Neural cell (in vitro differentiated cells): ENCODE data around the gene APOC1. TPM values are rescaled to one million over a fixed set of nuclear protein-coding genes. Genes with fewer than 3 reads are reported as not detected.

Experiments used
- H2AFZ ChIP-seq: fragments of 200-600, 300-800 bp; sonication (generic), shearing (Covaris generic); 2 replicates; pipeline ENCODE4 v1.6.0; 2014; ENCODE audit warnings: low read depth, mild to moderate bottlenecking, antibody characterized with exemption, low read length, moderate library complexity
- H3F3A ChIP-seq: fragments of 200-600 bp; shearing (Covaris generic); 2 replicates; pipeline ENCODE4 v1.6.1; 2016; ENCODE audit warnings: mild to moderate bottlenecking, moderate library complexity, mixed read lengths, antibody characterized with exemption, low read length; ENCODE audit not compliant: insufficient read depth, poor library complexity, severe bottlenecking
- H3K27ac ChIP-seq: fragments of 200-600, 300-800 bp; sonication (generic), shearing (Covaris generic); 2 replicates; pipeline ENCODE4 v1.5.1; 2014; ENCODE audit warnings: mild to moderate bottlenecking, low read length, moderate library complexity
- H3K27me3 ChIP-seq: fragments of 300-800, 200-600 bp; sonication (generic), shearing (Covaris generic); 2 replicates; pipeline ENCODE4 v1.6.0; 2014; ENCODE audit warnings: mild to moderate bottlenecking, low read depth, low read length, moderate library complexity; ENCODE audit not compliant: insufficient read depth
- H3K36me3 ChIP-seq: fragments of 300-800, 200-600 bp; sonication (generic), shearing (Covaris generic); 2 replicates; pipeline ENCODE4 v1.5.1; 2014; ENCODE audit warnings: mild to moderate bottlenecking, antibody characterized with exemption, low read length, moderate library complexity; ENCODE audit not compliant: insufficient read depth
- H3K4me2 ChIP-seq: fragments of 300-800, 200-600 bp; sonication (generic), shearing (Covaris generic); 2 replicates; pipeline ENCODE4 v1.6.0; 2014; ENCODE audit warnings: mild to moderate bottlenecking, low read length
- H3K4me3 ChIP-seq: fragments of 300-800, 200-600 bp; sonication (generic), shearing (Covaris generic); 2 replicates; pipeline ENCODE4 v1.5.1; 2014; ENCODE audit warnings: mild to moderate bottlenecking, low read length, moderate library complexity
- H3K79me2 ChIP-seq: fragments of 200-600 bp; shearing (Covaris generic); replicated peaks from 2 replicates; pipeline ENCODE4 v1.6.0; 2014; ENCODE audit warnings: mild to moderate bottlenecking, low read length, moderate library complexity; ENCODE audit not compliant: insufficient read depth
- H3K9ac ChIP-seq: fragments of 300-800, 200-600 bp; sonication (generic), shearing (Covaris generic); 2 replicates; pipeline ENCODE4 v1.6.1; 2016; ENCODE audit warnings: mild to moderate bottlenecking, low read length, mixed read lengths
- H3K9me2 ChIP-seq: fragments of 200-600 bp; shearing (Covaris generic); 2 replicates; pipeline ENCODE4 v1.6.1; 2016; ENCODE audit warnings: mild to moderate bottlenecking, low read length, mixed read lengths; ENCODE audit not compliant: insufficient read depth
- H3K9me3 ChIP-seq: fragments of 200-600, 300-800 bp; sonication (generic), shearing (Covaris generic); 2 replicates; pipeline ENCODE4 v1.6.1; 2016; ENCODE audit warnings: mild to moderate bottlenecking, mixed run types, low read length, moderate library complexity, mixed read lengths
- H4K20me1 ChIP-seq: fragments of 200-600 bp; shearing (Covaris generic); 2 replicates; pipeline ENCODE4 v1.6.1; 2016; ENCODE audit warnings: mild to moderate bottlenecking, mixed run types; ENCODE audit not compliant: insufficient read depth
- EP300 ChIP-seq: fragments of 450-650 bp; conservative IDR thresholded peaks from 2 replicates; pipeline ENCODE4 v1.6.1; 2014; ENCODE audit warnings: antibody characterized with exemption, mild to moderate bottlenecking, moderate library complexity; ENCODE audit not compliant: poor library complexity, severe bottlenecking
- EZH2 ChIP-seq: fragments of 200-600, 300-800 bp; shearing (Covaris generic), sonication (generic); IDR thresholded peaks from 2 replicates; pipeline ENCODE4 v1.6.1; 2014; ENCODE audit warnings: antibody characterized with exemption, low read length, borderline replicate concordance, mild to moderate bottlenecking; ENCODE audit not compliant: insufficient read depth, poor library complexity, severe bottlenecking
- MXI1 ChIP-seq: fragments of 450-650 bp; conservative IDR thresholded peaks from 2 replicates; pipeline ENCODE4 v1.6.1; 2014; ENCODE audit warnings: antibody characterized with exemption, mild to moderate bottlenecking; ENCODE audit not compliant: poor library complexity, severe bottlenecking
- POLR2AphosphoS5 ChIP-seq: IDR thresholded peaks from 2 replicates; pipeline ENCODE4 v1.6.1; 2012
- RAD21 ChIP-seq: fragments of 450-650 bp; conservative IDR thresholded peaks from 2 replicates; pipeline ENCODE4 v1.6.1; 2014; ENCODE audit warnings: antibody characterized with exemption, mild to moderate bottlenecking, moderate library complexity
- SMC3 ChIP-seq: fragments of 450-650 bp; conservative IDR thresholded peaks from 2 replicates; pipeline ENCODE4 v1.6.1; 2014; ENCODE audit warnings: antibody characterized with exemption, mild to moderate bottlenecking, moderate library complexity; ENCODE audit not compliant: poor library complexity
- TAF1 ChIP-seq: IDR thresholded peaks from 2 replicates; pipeline ENCODE4 v1.6.1; 2012; ENCODE audit warnings: low read depth
- polyA plus RNA-seq: library from polyadenylated mRNA; depleted of rRNA; stranded (reverse); fragments of >200 nt; gene quantifications from 2 replicates; pipeline ENCODE4 v1.2.3, GENCODE V29; 2014
- TF ChIP-seq, protein P1 (sequence below): fragments of 450-650 bp; IDR thresholded peaks from 2 replicates; pipeline ENCODE4 v1.5.1; 2014; ENCODE audit warnings: antibody characterized with exemption, mild to moderate bottlenecking, moderate library complexity; ENCODE audit not compliant: poor library complexity, severe bottlenecking
- TF ChIP-seq, protein P2 (sequence below): IDR thresholded peaks from 2 replicates; pipeline ENCODE4 v1.6.1; 2012; ENCODE audit warnings: borderline replicate concordance

APOC1 gene
- polyA plus RNA-seq, 1 donor from 2014 or later: not detected

DNA sequence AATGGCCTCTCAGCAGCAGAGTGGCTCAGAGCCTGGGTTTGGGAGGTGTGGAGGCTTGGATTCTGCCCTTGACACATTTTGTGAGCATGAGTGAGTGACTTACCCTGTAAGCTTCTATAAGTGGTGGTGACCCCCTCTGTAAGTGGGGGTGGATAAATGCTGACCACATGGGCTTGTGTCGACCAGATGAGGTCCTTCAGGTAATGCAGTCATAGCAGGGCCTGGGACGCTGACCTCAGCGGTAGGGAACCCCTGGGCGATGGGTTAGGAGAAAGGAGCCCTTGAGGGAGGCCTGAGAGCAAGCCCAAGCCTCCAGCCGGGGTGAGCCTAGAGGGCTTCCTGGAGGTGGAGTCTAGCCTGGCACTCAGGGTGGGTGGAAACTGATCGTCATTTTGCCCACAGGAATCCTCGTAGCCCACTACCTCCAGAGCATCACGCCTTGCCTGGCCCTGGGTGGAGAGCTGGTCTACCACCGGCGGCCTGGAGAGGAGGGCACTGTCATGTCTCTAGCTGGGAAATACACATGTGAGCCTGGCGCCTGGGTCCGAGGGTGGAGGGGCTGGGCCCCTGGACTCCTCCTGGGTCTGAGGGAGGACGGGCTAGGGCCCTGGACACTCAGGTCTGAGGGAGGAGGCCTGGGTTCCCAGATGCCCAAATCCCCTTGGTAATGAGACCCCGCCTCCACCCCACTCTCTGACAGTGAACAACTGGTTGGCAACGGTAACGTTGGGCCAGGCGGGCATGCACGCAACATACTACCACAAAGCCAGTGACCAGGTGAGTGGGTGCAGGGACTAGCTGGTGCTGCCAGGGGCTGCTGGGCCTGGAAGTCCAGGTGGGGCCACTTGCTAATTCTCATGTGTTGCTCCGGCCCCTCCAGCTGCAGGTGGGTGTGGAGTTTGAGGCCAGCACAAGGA lies 13.8 kb upstream of the APOC1 start:
- Histone ChIP-seq H3K4me2 (no peak overlapping the region), H3K27ac (no peak overlapping the region), H3K4me3 (no peak overlapping the region), H3K27me3 (no peaks in the 10 kb centered on the region), H3K36me3 (no peaks in the 10 kb centered on the region), H3K79me2 (no peaks in the 10 kb centered on the region), H3F3A (no peaks in the 10 kb centered on the region), H3K9me2 (no peaks in the 10 kb centered on the region), H3K9me3 (no peaks in the 10 kb centered on the region), H4K20me1 (no peaks in the 10 kb centered on the region), H2AFZ (no peak overlapping the region), H3K9ac (no peak overlapping the region)
- no peak for TF ChIP-seq SMC3
- no peak for TF ChIP-seq RAD21
- TF ChIP-seq TAF1: no peak
- TF ChIP-seq EZH2: no peak
- no peak for TF ChIP-seq EP300
- TF ChIP-seq, protein P1, sequence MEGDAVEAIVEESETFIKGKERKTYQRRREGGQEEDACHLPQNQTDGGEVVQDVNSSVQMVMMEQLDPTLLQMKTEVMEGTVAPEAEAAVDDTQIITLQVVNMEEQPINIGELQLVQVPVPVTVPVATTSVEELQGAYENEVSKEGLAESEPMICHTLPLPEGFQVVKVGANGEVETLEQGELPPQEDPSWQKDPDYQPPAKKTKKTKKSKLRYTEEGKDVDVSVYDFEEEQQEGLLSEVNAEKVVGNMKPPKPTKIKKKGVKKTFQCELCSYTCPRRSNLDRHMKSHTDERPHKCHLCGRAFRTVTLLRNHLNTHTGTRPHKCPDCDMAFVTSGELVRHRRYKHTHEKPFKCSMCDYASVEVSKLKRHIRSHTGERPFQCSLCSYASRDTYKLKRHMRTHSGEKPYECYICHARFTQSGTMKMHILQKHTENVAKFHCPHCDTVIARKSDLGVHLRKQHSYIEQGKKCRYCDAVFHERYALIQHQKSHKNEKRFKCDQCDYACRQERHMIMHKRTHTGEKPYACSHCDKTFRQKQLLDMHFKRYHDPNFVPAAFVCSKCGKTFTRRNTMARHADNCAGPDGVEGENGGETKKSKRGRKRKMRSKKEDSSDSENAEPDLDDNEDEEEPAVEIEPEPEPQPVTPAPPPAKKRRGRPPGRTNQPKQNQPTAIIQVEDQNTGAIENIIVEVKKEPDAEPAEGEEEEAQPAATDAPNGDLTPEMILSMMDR: no peak
- TF ChIP-seq, protein P2, sequence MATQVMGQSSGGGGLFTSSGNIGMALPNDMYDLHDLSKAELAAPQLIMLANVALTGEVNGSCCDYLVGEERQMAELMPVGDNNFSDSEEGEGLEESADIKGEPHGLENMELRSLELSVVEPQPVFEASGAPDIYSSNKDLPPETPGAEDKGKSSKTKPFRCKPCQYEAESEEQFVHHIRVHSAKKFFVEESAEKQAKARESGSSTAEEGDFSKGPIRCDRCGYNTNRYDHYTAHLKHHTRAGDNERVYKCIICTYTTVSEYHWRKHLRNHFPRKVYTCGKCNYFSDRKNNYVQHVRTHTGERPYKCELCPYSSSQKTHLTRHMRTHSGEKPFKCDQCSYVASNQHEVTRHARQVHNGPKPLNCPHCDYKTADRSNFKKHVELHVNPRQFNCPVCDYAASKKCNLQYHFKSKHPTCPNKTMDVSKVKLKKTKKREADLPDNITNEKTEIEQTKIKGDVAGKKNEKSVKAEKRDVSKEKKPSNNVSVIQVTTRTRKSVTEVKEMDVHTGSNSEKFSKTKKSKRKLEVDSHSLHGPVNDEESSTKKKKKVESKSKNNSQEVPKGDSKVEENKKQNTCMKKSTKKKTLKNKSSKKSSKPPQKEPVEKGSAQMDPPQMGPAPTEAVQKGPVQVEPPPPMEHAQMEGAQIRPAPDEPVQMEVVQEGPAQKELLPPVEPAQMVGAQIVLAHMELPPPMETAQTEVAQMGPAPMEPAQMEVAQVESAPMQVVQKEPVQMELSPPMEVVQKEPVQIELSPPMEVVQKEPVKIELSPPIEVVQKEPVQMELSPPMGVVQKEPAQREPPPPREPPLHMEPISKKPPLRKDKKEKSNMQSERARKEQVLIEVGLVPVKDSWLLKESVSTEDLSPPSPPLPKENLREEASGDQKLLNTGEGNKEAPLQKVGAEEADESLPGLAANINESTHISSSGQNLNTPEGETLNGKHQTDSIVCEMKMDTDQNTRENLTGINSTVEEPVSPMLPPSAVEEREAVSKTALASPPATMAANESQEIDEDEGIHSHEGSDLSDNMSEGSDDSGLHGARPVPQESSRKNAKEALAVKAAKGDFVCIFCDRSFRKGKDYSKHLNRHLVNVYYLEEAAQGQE: no peak
- no peak for TF ChIP-seq MXI1
- TF ChIP-seq POLR2AphosphoS5: no peak

DNA sequence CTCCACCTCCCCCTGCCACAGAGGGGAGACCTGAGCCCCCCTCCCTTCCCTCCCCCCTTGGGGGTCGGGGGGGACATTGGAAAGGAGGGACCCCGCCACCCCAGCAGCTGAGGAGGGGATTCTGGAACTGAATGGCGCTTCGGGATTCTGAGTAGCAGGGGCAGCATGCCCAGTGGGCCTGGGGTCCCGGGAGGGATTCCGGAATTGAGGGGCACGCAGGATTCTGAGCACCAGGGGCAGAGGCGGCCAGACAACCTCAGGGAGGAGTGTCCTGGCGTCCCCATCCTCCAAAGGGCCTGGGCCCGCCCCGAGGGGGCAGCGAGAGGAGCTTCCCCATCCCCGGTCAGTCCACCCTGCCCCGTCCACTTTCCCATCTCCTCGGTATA lies 11.2 kb upstream of the APOC1 start:
- H3K9me3 ChIP-seq: no peaks in the 10 kb centered on the region

More for the DNA sequence above, 11.2 kb upstream of the APOC1 start:
- Histone ChIP-seq H3K4me2 (no peak overlapping the region), H3K27me3 (peaks cover 8% of the 10 kb centered on the region), H3K9me2 (no peaks in the 10 kb centered on the region), H3K9ac (no peak overlapping the region), H3K36me3 (no peaks in the 10 kb centered on the region), H3K27ac (no peak overlapping the region), H2AFZ (no peak overlapping the region), H3F3A (no peaks in the 10 kb centered on the region), H4K20me1 (no peaks in the 10 kb centered on the region), H3K4me3 (no peak overlapping the region), H3K79me2 (no peaks in the 10 kb centered on the region)
- no peak for TF ChIP-seq EZH2
- TF ChIP-seq, protein P1: no peak
- no peak for TF ChIP-seq RAD21
- TF ChIP-seq MXI1: no peak
